ENCODE measurements around the gene MLH3.

DNA sequence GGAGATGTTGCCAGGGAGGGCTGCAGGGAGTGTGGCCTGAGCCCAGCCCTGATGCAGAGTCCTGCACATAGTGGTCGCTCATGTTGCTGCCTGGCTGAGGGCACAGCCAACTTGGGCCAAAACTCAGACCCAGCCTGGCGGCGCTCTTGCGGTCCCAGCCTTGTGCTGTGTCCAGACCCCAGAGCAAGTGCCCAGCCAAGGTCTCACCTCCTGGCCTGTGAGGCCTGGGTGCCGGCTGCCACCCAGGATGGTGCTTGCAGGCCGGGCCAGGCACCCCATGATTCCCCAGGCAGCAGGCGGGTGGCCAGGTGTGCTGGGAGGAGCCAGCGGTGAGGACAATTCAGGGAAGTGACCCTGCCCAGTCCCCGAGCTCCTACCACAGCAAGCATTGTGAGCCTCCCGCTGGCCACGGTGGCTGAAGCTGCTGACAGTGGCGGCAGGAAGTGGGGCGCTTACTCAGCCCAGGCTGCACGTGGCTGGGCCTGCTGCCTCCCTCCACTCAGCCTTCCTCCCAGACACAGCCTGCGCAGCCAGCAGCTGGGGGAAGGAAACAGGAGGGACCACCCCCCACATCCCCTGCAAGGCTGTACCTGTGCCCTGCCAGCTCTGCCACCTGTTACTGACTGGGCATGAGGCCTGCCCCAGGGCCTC lies 78.1 kb downstream of the MLH3 start:
- TF ChIP-seq, protein P1, sequence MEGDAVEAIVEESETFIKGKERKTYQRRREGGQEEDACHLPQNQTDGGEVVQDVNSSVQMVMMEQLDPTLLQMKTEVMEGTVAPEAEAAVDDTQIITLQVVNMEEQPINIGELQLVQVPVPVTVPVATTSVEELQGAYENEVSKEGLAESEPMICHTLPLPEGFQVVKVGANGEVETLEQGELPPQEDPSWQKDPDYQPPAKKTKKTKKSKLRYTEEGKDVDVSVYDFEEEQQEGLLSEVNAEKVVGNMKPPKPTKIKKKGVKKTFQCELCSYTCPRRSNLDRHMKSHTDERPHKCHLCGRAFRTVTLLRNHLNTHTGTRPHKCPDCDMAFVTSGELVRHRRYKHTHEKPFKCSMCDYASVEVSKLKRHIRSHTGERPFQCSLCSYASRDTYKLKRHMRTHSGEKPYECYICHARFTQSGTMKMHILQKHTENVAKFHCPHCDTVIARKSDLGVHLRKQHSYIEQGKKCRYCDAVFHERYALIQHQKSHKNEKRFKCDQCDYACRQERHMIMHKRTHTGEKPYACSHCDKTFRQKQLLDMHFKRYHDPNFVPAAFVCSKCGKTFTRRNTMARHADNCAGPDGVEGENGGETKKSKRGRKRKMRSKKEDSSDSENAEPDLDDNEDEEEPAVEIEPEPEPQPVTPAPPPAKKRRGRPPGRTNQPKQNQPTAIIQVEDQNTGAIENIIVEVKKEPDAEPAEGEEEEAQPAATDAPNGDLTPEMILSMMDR (conservative IDR thresholded peaks at IDR 0.05) = no peak
- TF ChIP-seq ZFX (IDR thresholded peaks at IDR 0.05) = no peak
